ENCODE results near the gene TADA1. TPM values are rescaled to one million over a fixed set of nuclear protein-coding genes. Genes with fewer than 3 reads are reported as not detected.

Gene TADA1, protein sequence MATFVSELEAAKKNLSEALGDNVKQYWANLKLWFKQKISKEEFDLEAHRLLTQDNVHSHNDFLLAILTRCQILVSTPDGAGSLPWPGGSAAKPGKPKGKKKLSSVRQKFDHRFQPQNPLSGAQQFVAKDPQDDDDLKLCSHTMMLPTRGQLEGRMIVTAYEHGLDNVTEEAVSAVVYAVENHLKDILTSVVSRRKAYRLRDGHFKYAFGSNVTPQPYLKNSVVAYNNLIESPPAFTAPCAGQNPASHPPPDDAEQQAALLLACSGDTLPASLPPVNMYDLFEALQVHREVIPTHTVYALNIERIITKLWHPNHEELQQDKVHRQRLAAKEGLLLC
- polyA plus RNA-seq (ENCODE audit: insufficient read length in 4 of 4), result 10 to 100 TPM; 24.3 to 29.3 (median 29.2) TPM

GRCh38 chr1:166875734-166876539 is at the start of gene TADA1:
TADA1 (minus strand) TSS chr1:166876264; CDS start chr1:166876233, 31 bp downstream.
- peak; percentile 87 to 97 (median 95) for DNase-seq (ENCODE audit: low read depth in 4 of 4, low spot score in 3 of 4)

- DNase-seq (ENCODE audit: low read depth in 4 of 4, low spot score in 3 of 4), result no peak
Observed at GRCh38 chr1:166924823-166925541, 48.9 kb upstream of the TADA1 start.

GRCh38 chr1:166920561-166921475 is 44.8 kb upstream of the TADA1 start:
- DNase-seq (ENCODE audit: low read depth in 4 of 4, low spot score in 3 of 4), result peak in 1 of 4 donors; percentile 31

GRCh38 chr1:166918956-166919316 is 42.9 kb upstream of the TADA1 start:
- no peak for DNase-seq (ENCODE audit: low read depth in 4 of 4, low spot score in 3 of 4)

DNA sequence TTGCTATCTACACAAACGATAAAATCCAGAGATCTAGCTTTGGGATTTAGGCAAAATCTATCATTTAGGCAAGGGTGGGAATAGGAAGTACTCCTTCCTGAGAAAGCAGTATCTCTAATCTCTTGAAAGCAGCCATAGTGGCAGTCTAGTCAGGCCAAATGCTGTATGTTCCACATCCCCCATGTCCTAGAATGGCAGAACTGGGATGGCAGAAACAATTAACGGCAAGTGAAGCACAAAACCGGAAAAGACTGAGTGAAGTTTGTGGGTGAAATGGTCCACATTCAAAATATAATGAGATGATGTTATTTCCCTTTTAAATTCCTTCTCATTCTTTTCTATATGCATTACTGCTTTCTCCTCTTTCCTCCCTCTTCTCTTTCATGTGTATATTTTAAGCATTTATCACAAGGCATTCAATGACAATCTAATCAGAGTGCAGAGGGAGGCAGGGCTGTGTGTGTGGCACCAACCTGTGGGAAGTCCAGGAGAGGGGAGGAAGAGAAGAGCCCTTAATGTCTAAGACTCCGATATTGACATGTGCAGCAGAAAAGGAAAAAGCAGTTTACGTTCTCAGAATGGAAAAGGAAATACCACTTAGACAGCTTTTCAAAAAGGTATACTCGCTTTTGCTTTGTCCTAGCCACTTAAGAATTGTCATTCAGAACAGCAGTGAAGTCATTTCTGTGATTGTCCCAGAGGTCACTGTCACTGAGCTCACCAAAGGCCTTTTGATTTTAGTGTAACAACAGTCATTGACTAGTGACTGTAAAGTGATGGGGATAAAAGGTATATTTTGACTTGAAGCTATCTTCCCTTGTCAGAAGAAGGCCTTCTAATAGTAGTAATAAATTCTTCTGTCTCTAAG is 42.3 kb upstream of the TADA1 start:
- DNase-seq (ENCODE audit: low read depth in 4 of 4, low spot score in 3 of 4), result no peak

DNA sequence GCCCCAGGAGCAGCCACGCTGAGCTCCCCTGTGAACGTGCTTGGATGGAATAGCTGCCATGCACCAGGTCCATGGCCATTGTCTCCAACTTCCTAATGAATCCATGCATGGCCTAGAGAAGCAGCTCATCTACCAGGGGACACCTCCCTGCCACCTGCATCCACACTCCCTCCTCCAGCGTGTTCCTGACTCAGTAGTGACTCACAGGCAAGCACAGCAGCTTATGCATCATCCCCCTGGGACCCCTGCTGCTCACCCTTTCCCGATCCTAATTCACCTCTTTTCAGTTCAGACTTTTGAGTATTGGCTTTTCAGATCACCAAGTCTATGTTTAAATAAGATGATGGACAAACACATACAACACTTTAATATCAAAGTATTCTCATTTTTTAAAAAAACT is 39.9 kb upstream of the TADA1 start:
- no peak for DNase-seq (ENCODE audit: low read depth in 4 of 4, low spot score in 3 of 4)

DNA sequence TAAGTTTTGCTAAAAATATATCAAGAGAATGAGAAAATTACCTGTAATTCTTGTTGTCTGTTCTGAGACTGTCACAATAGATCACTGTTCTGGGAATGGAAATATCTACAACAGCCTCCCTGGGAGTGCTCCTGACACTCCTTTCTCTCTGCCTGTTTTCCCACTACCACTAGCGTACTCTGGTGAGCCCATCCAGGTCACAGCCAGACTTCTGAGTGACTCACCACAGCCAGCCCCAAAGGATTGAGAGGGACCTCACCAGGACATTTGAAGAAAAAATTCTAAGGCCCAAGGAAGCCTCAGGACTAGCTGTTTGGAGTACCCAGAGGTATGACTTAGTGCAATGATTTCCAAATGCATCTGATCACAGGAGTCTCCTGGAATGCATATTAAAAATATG is 39.0 kb upstream of the TADA1 start:
- no peak for DNase-seq (ENCODE audit: low read depth in 4 of 4, low spot score in 3 of 4)

GRCh38 chr1:166914111-166914510 is 38.0 kb upstream of the TADA1 start:
- no peak for DNase-seq (ENCODE audit: low read depth in 4 of 4, low spot score in 3 of 4)

GRCh38 chr1:166911624-166912023 is 35.6 kb upstream of the TADA1 start:
- DNase-seq (ENCODE audit: low read depth in 4 of 4, low spot score in 3 of 4), result no peak

DNA sequence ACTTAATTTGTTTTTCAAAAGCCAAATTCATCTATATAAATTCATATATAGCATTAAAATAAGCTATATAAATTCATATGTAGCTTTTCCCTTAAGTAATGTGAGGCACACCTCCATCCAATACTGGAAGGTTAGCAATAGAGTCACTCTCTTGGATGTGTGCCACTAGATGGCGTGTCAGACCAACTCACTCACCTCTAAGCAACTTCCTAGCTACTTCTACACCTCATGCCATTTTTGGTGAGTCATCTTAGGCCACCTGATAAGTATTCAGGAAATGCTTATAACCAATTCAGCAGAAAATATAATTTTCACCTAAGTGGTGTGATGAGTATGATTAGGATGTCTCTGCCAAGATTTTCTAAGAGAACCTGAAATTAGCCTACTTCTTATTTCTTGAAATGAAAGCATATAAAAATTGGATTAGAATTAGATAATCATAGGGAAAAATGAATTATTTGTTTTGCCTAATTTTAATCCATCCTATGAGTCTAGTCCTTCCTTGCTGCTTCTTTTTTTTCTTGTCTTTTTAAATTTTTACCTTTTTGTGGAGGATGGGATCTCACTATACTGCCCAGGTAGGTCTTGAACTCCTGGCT is 34.4 kb upstream of the TADA1 start:
- peak; percentile 57 to 75 (median 67) for DNase-seq (ENCODE audit: low read depth in 4 of 4, low spot score in 3 of 4)

- DNase-seq (ENCODE audit: low read depth in 4 of 4, low spot score in 3 of 4), result no peak
Observed at GRCh38 chr1:166908942-166909341, 32.9 kb upstream of the TADA1 start.

DNA sequence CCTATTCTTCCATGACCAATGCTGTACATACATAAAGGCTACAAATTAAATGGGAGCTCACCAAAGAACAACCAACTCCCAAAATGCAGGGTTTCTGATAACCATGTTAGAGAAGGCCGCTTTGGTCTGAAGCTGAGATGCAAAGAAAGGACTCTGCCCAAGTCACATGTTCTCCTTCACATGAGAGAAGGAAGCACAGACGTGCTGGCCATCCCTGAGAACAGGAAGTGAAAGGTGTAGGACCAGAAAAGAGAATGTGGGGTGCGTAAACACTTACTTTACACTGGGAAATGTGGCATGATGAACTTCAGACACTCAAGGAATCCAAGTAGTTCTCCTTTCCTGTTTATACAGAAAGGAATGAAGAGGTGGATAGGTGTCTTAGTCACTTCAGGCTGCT is 31.7 kb upstream of the TADA1 start:
- DNase-seq (ENCODE audit: low read depth in 4 of 4, low spot score in 3 of 4), result no peak

DNA sequence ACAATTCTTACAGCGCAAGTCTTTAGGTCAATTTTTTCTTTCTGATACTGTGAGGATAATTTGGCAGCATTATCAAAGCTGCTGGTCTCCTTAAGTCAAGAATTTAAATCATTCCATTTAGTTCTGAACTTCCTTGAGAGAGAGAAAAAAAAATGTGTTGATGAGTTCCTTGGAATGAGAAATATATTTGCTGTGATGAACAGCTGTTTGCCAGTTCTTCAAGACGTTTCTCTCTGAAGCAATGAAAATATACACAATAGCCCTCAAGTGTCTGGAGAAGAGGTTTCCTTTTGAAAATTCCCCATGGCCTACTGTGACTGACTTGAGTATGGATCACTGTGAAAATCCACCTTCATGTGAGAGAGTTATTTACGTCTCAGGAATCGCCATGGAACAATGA is 31.0 kb upstream of the TADA1 start:
- no peak for DNase-seq (ENCODE audit: low read depth in 4 of 4, low spot score in 3 of 4)

DNA sequence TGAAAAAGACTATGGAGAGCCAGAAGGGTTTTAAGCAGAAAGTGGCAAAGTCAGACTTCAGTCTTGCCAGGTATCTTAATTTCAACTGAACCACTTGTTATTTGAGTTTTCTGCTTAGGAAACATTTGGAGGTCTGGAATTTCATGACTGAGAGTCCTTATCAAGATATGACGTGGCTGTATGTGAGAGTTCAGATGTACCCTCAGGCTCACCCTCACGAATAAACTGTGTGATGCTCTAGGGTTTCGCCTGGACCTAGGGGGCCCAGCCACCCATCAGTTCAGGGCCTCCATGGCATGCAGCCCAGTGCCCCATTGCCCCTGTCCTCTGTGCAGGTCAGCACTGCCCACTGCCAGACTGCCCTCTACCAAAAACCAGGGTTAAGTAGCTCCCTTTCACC is 30.6 kb upstream of the TADA1 start:
- DNase-seq (ENCODE audit: low read depth in 4 of 4, low spot score in 3 of 4), result no peak

GRCh38 chr1:166905900-166906299 is 29.8 kb upstream of the TADA1 start:
- no peak for DNase-seq (ENCODE audit: low read depth in 4 of 4, low spot score in 3 of 4)

DNA sequence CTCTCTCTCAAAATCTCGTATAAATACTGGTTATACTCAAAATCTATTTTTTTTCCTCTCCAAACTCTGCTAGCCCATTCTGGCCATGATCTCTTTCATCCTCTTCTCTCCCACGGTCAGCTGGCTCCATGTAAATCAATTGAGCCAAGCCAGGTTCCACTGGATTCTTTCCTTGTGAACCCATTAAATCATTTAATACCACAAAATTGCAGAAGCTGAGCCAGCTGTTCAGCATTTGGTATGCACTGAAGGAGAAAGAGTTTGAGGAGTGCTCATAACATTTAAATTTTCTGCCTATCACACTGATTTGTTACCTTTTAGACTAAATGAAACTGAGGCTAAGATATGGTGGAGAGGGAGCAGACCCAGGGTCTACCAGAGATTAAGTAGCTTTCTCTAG is 29.1 kb upstream of the TADA1 start:
- DNase-seq (ENCODE audit: low read depth in 4 of 4, low spot score in 3 of 4), result no peak

- no peak for DNase-seq (ENCODE audit: low read depth in 4 of 4, low spot score in 3 of 4)
Observed at GRCh38 chr1:166903232-166903631, 27.2 kb upstream of the TADA1 start.

DNA sequence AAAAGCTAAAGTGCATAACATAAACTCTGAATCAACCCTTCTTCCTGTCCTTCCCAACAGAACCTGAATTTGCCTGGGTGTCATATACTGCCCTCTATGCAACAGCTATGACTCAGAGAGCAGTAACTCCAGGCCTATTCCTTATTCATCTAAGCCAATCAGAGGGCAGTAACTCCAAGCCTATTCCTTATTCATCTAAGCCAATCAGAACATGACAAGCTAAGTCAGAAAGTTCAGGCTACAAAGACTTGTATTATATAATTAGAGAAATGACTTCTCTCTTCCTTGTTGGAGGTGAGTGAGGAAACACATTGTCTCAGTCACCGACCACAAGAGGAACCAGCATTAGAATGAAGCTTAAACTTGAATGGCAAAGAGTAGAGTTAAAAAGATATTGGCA is 26.2 kb upstream of the TADA1 start:
- no peak for DNase-seq (ENCODE audit: low read depth in 4 of 4, low spot score in 3 of 4)

DNA sequence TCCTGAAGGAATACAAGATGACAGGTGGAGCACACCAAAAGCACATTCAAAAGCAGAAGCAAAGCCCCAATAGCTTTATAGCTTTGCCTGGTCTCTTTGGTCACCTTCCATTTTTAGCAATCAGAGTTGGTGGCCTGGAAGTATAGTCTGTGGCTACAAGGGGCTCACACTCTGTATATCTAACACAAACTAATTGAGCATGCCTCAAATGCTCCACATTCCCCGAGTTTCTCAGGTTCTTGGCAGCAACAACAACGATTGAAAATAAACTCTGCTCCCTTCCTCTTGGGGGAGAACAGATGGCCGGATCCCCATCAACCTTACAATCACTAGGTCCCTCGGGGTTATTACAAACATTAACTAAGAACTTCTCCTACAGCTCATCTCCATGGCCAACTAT is 24.9 kb upstream of the TADA1 start:
- DNase-seq (ENCODE audit: low read depth in 4 of 4, low spot score in 3 of 4), result no peak
